B cell (primary cell): ENCODE measurements around the gene MCHR1.

ENCODE experiments used
- CTCF ChIP-seq: fragments of 200-600 bp; IDR thresholded peaks from one replicate; pipeline ENCODE4 v1.8.0; 2022; ENCODE audit warnings: antibody characterized with exemption, mild to moderate bottlenecking
- EZH2 ChIP-seq: IDR thresholded peaks from 2 replicates; pipeline ENCODE4 v1.6.1; 2012; ENCODE audit warnings: borderline replicate concordance, low read depth, mild to moderate bottlenecking, moderate library complexity, low read length; ENCODE audit not compliant: insufficient read depth, poor library complexity, severe bottlenecking

- TF ChIP-seq CTCF = no peak
- no peak for TF ChIP-seq EZH2
Observed at GRCh38 chr22:40666151-40666848, 13.0 kb upstream of the MCHR1 start.
